Nephron (organoid): ENCODE data around the gene KIF16B.

Source experiments
- H3K27ac Mint-ChIP-seq, 3 experiments: 2 replicates each; pipeline ENCODE4 v1.8.0; 2020; ENCODE audit warnings: mixed read lengths in 3 of 3, mild to moderate bottlenecking in 2 of 3, moderate library complexity in 1 of 3
- H3K27me3 Mint-ChIP-seq: 2 replicates; pipeline ENCODE4 v1.8.0; 2021; ENCODE audit warnings: low read depth, mild to moderate bottlenecking, moderate library complexity, mixed read lengths
- H3K36me3 Mint-ChIP-seq: 2 replicates; pipeline ENCODE4 v1.8.0; 2020; ENCODE audit warnings: low read depth, mixed read lengths
- H3K4me1 Mint-ChIP-seq: 2 replicates; pipeline ENCODE4 v1.8.0; 2020; ENCODE audit warnings: mixed read lengths
- H3K4me3 Mint-ChIP-seq, 3 experiments: 2 replicates each; pipeline ENCODE4 v1.8.0; 2020; ENCODE audit warnings: mild to moderate bottlenecking in 3 of 3, mixed read lengths in 3 of 3, moderate library complexity in 2 of 3
- H3K9me3 Mint-ChIP-seq: 2 replicates; pipeline ENCODE4 v1.8.0; 2020; ENCODE audit warnings: mixed read lengths
- TF ChIP-seq, protein P1 (sequence below), 3 experiments: fragments of 200-600 bp; sonication (generic); IDR thresholded peaks; one replicate each; pipeline ENCODE4 v1.5.0; 2021; ENCODE audit warnings: antibody characterized with exemption in 3 of 3; ENCODE audit not compliant: unreplicated experiment in 3 of 3

The KIF16B gene

DNA sequence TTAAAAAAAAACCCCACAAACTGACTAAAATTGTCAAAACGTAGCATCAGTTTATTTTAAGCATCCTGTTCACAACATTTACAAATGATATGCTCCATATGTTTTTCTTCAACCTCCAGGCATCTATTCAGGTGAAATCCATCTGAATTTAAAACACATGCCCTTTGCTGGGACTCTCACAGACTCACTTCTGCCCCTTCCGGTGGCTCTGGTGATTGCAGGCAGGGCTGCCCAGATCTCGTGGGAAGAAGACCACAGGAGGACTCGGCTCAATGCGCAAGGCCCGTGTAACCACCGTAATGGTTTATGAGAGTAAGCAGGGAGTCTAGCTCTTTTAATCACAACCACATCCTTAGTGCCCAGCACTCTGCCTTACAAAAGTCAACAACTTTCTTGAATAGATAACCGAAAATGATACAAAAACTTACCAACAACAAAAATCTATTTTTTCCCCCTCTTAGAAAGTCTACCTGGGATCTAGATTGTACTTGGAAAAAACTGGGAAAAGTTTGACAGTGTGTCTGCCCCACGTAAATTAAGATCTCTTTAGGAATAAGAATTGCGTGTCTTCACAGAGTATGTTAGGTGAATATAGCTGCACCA, 139.1 kb downstream of the KIF16B start:
- Mint-ChIP-seq H3K4me1 (peaks cover 34% of the 10 kb centered on the region), H3K27ac (peak overlapping the region; percentile 71 to 92 (median 88)), H3K4me3 (peak overlapping the region in 2 of 3 experiments; percentile 10 to 44), H3K27me3 (no peaks in the 10 kb centered on the region), H3K36me3 (peaks cover 53% of the 10 kb centered on the region), H3K9me3 (peaks cover 20% of the 10 kb centered on the region)
- TF ChIP-seq, protein P1, sequence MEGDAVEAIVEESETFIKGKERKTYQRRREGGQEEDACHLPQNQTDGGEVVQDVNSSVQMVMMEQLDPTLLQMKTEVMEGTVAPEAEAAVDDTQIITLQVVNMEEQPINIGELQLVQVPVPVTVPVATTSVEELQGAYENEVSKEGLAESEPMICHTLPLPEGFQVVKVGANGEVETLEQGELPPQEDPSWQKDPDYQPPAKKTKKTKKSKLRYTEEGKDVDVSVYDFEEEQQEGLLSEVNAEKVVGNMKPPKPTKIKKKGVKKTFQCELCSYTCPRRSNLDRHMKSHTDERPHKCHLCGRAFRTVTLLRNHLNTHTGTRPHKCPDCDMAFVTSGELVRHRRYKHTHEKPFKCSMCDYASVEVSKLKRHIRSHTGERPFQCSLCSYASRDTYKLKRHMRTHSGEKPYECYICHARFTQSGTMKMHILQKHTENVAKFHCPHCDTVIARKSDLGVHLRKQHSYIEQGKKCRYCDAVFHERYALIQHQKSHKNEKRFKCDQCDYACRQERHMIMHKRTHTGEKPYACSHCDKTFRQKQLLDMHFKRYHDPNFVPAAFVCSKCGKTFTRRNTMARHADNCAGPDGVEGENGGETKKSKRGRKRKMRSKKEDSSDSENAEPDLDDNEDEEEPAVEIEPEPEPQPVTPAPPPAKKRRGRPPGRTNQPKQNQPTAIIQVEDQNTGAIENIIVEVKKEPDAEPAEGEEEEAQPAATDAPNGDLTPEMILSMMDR (IDR thresholded peaks at IDR 0.05; ENCODE audit: unreplicated experiment in 3 of 3): peak; percentile 65 to 72 (median 65)

DNA sequence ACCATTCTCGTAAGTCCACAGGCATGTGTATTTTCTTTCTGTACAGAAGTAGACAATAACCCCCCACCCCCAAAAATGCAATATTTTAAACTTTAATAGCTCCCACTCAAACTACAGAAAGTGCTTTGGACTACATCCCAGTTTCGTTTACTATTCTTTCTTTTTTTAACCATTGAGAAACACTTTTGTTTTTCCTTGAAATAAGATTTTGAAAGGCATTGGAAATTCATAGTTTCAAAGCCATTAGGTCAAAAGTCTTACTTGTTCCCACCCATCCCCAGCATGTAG, 140.0 kb downstream of the KIF16B start:
- Mint-ChIP-seq H3K4me3 (peak overlapping the region; percentile 15 to 65 (median 58)), H3K4me1 (peaks cover 24% of the 10 kb centered on the region), H3K27ac (peak overlapping the region; percentile 71 to 92 (median 88)), H3K36me3 (peaks cover 50% of the 10 kb centered on the region), H3K9me3 (peaks cover 14% of the 10 kb centered on the region), H3K27me3 (no peaks in the 10 kb centered on the region)
- TF ChIP-seq, protein P1 (IDR thresholded peaks at IDR 0.05; ENCODE audit: unreplicated experiment in 3 of 3): no peak

DNA sequence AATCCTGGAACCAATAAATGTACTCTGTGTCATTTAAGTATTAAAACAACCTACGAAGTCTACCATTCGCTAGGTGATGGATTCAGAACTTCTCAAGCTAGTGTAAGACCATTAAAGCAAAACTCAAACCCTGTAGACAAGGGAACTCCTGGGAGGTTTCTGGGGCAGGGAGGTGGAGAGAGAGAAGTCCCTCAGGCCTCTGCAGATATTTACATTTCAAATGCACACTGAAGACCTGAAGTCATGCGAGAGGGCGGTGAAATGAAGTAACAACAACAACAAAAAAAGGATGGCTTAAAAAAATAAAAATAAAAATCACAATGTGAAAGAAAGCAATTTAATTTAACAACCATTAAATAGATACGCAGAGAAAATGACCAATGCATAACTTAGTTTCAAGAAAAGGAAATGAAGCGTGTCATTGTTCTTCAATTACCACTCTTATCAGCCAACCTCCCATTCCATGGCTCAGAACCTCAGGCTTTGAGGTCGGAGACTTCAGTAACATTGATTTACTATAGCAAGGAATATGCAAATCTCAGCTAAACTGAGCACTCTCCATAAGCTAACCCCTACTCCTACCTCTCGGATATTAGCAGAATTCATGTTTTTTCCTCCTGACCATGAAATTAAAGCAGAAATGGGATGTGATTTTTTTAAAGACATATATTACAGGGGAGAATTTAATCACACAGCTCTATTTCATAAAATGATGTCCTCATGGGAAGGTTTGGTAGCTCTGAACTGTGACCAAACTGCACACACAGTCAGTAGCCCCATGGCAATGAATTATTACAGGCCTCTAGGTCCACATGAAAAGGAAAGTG, 140.6 kb downstream of the KIF16B start:
- peak overlapping the region; percentile 71 to 92 (median 88) for H3K27ac Mint-ChIP-seq
- H3K4me3 Mint-ChIP-seq: peak overlapping the region in 2 of 3 experiments; percentile 28 to 58
- peaks cover 14% of the 10 kb centered on the region for H3K9me3 Mint-ChIP-seq
- TF ChIP-seq, protein P1 (IDR thresholded peaks at IDR 0.05; ENCODE audit: unreplicated experiment in 3 of 3): no peak
- H3K4me1 Mint-ChIP-seq: peaks cover 28% of the 10 kb centered on the region
- peaks cover 56% of the 10 kb centered on the region for H3K36me3 Mint-ChIP-seq
- H3K27me3 Mint-ChIP-seq: no peaks in the 10 kb centered on the region

DNA sequence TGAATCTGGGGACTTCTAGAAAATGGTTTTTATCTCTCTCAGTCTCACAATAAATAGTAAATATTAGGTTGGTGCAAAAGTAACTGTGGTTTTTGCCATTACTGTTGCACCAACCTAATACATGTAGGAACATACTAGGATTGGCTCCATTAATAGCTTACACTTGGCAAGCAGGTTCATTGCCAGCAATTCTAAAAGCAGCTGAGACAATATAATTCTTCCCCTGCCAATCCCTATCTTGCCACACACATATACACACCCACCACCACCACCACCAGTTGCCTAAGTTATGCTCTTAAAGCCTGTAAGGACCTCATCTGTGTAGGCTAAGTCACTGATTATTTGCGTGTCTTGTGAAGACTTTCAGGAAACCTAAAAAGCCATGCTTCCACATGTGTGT, 145.1 kb downstream of the KIF16B start:
- H3K36me3 Mint-ChIP-seq: peaks cover 70% of the 10 kb centered on the region
- H3K9me3 Mint-ChIP-seq: peaks cover 17% of the 10 kb centered on the region
- H3K4me3 Mint-ChIP-seq: no peak overlapping the region
- H3K27ac Mint-ChIP-seq: no peak overlapping the region
- peaks cover 14% of the 10 kb centered on the region for H3K4me1 Mint-ChIP-seq
- no peaks in the 10 kb centered on the region for H3K27me3 Mint-ChIP-seq
- TF ChIP-seq, protein P1 (IDR thresholded peaks at IDR 0.05; ENCODE audit: unreplicated experiment in 3 of 3): no peak

DNA sequence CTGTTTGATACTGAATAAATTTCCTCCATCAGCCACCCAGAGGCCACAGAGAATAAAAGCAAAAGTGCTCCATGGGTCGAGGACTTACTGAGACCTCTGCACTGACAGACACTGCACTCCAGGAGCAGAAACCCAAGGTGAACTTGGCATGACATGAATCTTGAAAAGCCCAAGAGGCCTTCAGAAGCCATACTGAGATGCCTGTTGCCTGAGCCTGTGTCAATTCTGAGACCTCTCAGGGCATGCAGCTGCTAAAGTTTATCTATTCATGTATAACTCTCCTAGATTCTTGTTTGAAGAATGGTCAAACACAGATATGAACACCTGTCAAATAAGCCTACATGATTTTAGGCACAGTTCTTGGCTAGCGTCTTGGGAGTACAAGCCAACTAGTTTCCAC, 145.7 kb downstream of the KIF16B start:
- Mint-ChIP-seq H3K27me3 (no peaks in the 10 kb centered on the region), H3K9me3 (peaks cover 19% of the 10 kb centered on the region), H3K4me3 (no peak overlapping the region), H3K36me3 (peaks cover 74% of the 10 kb centered on the region), H3K27ac (no peak overlapping the region), H3K4me1 (peaks cover 9% of the 10 kb centered on the region)
- TF ChIP-seq, protein P1 (IDR thresholded peaks at IDR 0.05; ENCODE audit: unreplicated experiment in 3 of 3): no peak
